ENCODE data around the gene RABL2B.

RABL2B gene

DNA sequence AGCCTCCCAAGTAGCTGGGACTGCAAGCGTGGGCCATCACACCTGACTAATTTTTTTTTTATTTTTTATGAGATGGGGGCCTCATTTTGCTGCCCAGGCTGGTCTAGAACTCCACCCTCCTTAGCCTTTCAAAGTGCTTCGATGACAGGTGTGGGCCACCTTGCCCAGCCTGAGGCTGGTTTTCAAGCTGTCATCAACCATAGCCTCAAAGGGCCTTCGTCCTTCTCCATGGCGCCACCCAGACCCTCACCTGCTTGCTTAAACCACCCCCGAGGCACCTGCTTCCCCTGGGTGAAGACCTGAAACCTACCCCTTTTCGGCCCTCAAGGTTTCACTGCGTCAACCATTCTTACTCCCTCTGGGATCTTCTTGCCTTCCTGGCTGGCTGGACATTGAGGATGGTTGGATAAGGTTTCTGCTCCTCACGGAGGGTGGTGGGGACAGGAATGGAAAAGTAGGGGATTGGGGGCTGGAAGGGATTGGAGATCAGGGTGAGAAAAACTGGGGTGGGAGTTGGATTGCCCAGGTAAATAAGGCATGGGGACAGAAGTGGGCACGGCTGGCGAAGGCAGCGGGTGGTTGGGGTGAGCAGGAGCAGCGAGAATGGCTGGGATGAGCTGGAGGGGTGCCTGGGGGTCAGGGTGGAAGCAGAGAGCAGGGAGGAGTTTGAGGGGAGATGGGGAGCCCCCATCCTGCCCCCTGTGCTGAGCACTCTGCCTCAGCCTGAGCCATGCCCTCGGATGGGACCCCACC lies 48.3 kb downstream of the RABL2B start:
- no peak overlapping the region for H3K27ac ChIP-seq (ENCODE audit: poor library complexity, severe bottlenecking)
- ATAC-seq (ENCODE audit: low read depth) (no peak), DNase-seq (ENCODE audit: low spot score) (no peak)

GRCh38 chr22:50734343-50734771 lies 49.1 kb downstream of the RABL2B start:
- ATAC-seq (ENCODE audit: low read depth), result no peak
- no peak overlapping the region for H3K27ac ChIP-seq (ENCODE audit: poor library complexity, severe bottlenecking)
- no peaks in the 10 kb centered on the region for H3K4me1 ChIP-seq (ENCODE audit: insufficient read depth, poor library complexity, severe bottlenecking)
- peak; percentile 36 for DNase-seq (ENCODE audit: low spot score)
- no peak for TF ChIP-seq CTCF (IDR thresholded peaks at IDR 0.05; ENCODE audit: poor library complexity, severe bottlenecking)
- H3K36me3 ChIP-seq (ENCODE audit: low read depth), result no peaks in the 10 kb centered on the region
- no peak overlapping the region for H3K4me3 ChIP-seq (ENCODE audit: severe bottlenecking)
- H3K27me3 ChIP-seq (ENCODE audit: insufficient read depth, poor library complexity, severe bottlenecking), result no peaks in the 10 kb centered on the region
- no peaks in the 10 kb centered on the region for H3K9me3 ChIP-seq (ENCODE audit: severe bottlenecking)

More for the DNA sequence above, 48.3 kb downstream of the RABL2B start:
- H3K4me3 ChIP-seq (ENCODE audit: severe bottlenecking), result no peak overlapping the region
- no peaks in the 10 kb centered on the region for H3K27me3 ChIP-seq (ENCODE audit: insufficient read depth, poor library complexity, severe bottlenecking)
- no peaks in the 10 kb centered on the region for H3K4me1 ChIP-seq (ENCODE audit: insufficient read depth, poor library complexity, severe bottlenecking)
- no peak for TF ChIP-seq CTCF (IDR thresholded peaks at IDR 0.05; ENCODE audit: poor library complexity, severe bottlenecking)
- H3K36me3 ChIP-seq (ENCODE audit: low read depth), result no peaks in the 10 kb centered on the region
- no peaks in the 10 kb centered on the region for H3K9me3 ChIP-seq (ENCODE audit: severe bottlenecking)

DNA sequence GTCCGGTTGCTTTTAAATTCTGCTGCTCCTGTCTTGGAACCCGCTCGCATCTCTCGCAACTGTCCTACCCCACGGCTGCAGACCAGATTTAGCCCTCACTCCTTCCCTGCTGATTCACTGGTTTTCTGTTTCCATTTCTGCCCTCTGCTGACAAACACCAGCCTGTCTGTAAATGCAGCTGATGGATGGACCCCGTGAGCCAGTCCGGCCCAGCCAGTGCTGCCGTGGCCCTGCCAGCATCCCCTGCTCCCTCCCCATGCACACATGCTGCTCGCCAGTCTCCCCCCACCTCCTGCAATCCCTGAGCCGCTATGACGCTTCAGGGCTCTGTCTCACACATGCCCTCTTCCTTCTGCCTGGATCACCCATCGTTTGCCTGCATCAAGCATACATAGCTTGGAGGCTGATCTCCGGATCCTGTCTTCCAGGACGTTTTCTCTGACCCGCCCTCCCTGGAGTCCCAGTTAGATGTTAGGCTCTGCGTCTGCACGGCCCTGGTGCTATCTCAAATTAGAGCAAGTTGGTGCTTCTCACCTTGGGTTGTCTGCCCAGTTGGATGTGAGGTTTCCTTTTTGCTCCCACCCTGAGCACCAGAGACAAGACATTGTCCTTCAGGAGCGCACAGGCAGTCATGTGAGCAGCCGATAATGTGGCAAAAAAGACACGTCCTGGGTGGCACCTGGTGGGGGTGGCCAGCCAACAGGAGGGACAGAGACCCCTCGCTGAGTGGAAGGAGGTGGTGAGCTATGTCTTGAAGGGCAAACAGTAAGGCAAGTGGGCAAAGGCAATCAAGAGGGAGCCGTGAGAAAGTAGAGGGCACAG lies 49.7 kb downstream of the RABL2B start:
- H3K27ac ChIP-seq (ENCODE audit: poor library complexity, severe bottlenecking), result no peak overlapping the region
- no peak for TF ChIP-seq CTCF (IDR thresholded peaks at IDR 0.05; ENCODE audit: poor library complexity, severe bottlenecking)
- no peaks in the 10 kb centered on the region for H3K9me3 ChIP-seq (ENCODE audit: severe bottlenecking)
- ATAC-seq (ENCODE audit: low read depth) (no peak), DNase-seq (ENCODE audit: low spot score) (peak; percentile 28)
- H3K4me3 ChIP-seq (ENCODE audit: severe bottlenecking), result no peak overlapping the region
- no peaks in the 10 kb centered on the region for H3K27me3 ChIP-seq (ENCODE audit: insufficient read depth, poor library complexity, severe bottlenecking)
- H3K36me3 ChIP-seq (ENCODE audit: low read depth), result no peaks in the 10 kb centered on the region
- H3K4me1 ChIP-seq (ENCODE audit: insufficient read depth, poor library complexity, severe bottlenecking), result no peaks in the 10 kb centered on the region

DNA sequence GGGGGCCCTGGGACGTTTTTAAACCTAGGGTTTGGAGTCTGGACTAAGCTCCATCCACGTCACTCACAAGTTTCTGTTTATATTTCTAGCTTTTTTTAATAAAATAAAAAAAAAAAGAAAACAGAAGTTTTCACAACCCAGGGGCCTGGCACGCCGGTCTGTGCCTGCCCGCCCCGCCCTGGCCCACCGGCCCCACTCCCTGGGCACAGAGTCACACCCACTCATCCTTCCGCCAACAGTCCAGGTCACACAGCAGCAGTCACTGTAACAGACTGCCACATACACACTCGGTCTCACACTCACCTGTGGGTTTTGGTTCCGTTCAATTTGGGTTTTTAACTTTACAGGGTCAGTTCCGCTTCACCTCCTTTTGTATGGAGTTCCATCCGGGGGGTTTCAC lies 50.8 kb downstream of the RABL2B start:
- H3K9me3 ChIP-seq (ENCODE audit: severe bottlenecking), result no peaks in the 10 kb centered on the region
- ATAC-seq (ENCODE audit: low read depth) (no peak), DNase-seq (ENCODE audit: low spot score) (no peak)
- no peak overlapping the region for H3K4me3 ChIP-seq (ENCODE audit: severe bottlenecking)
- H3K27me3 ChIP-seq (ENCODE audit: insufficient read depth, poor library complexity, severe bottlenecking), result no peaks in the 10 kb centered on the region
- H3K36me3 ChIP-seq (ENCODE audit: low read depth), result no peaks in the 10 kb centered on the region
- H3K27ac ChIP-seq (ENCODE audit: poor library complexity, severe bottlenecking), result no peak overlapping the region
- TF ChIP-seq CTCF (IDR thresholded peaks at IDR 0.05; ENCODE audit: poor library complexity, severe bottlenecking), result no peak
- H3K4me1 ChIP-seq (ENCODE audit: insufficient read depth, poor library complexity, severe bottlenecking), result no peaks in the 10 kb centered on the region

All from RWPE2 (cell line).